ENCODE measurements around the gene ABAT.

The ABAT gene

DNA sequence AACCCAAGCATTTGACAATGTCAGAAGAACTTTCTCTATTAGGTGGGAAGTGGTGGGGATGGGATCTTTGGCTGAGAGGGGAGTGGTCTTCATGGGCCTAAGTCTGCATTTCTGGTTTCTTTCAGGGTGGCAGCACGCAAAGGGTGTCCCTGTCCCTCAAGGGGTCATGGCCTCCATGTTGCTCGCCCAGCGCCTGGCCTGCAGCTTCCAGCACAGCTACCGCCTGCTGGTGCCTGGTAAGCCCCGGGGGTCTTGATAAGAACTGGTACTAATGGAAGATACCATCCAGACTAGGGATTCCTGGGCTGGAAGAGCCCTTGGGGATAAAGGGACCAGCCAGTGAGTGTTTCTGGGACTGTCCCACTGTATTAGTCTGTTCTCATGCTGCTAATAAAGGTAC is 61.2 kb downstream of the ABAT start:
- in situ Hi-C loops (cut with HindIII; ENCODE audit: low pct_ligation_motif_present, low sequenced_read_pairs), result no loop called here
- Histone ChIP-seq H3K27me3 (replicated peaks) (no peaks in the 10 kb centered on the region), H3K27ac (no peak overlapping the region), H3K36me3 (replicated peaks) (no peaks in the 10 kb centered on the region), H3K4me3 (ENCODE audit: low read depth, low read length) (no peak overlapping the region)
- TF ChIP-seq, protein P1, sequence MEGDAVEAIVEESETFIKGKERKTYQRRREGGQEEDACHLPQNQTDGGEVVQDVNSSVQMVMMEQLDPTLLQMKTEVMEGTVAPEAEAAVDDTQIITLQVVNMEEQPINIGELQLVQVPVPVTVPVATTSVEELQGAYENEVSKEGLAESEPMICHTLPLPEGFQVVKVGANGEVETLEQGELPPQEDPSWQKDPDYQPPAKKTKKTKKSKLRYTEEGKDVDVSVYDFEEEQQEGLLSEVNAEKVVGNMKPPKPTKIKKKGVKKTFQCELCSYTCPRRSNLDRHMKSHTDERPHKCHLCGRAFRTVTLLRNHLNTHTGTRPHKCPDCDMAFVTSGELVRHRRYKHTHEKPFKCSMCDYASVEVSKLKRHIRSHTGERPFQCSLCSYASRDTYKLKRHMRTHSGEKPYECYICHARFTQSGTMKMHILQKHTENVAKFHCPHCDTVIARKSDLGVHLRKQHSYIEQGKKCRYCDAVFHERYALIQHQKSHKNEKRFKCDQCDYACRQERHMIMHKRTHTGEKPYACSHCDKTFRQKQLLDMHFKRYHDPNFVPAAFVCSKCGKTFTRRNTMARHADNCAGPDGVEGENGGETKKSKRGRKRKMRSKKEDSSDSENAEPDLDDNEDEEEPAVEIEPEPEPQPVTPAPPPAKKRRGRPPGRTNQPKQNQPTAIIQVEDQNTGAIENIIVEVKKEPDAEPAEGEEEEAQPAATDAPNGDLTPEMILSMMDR (IDR thresholded peaks at IDR 0.05; ENCODE audit: low read depth, low read length, missing control alignments), result no peak
- no peak for DNase-seq

- no peak overlapping the region for H3K27ac ChIP-seq
- no peak for DNase-seq
- in situ Hi-C loops (cut with HindIII; ENCODE audit: low pct_ligation_motif_present, low sequenced_read_pairs), result no loop called here
- H3K27me3 ChIP-seq (replicated peaks), result no peaks in the 10 kb centered on the region
- no peaks in the 10 kb centered on the region for H3K36me3 ChIP-seq (replicated peaks)
- H3K4me3 ChIP-seq (ENCODE audit: low read depth, low read length), result no peak overlapping the region
- TF ChIP-seq, protein P1 (IDR thresholded peaks at IDR 0.05; ENCODE audit: low read depth, low read length, missing control alignments), result no peak
Observed at GRCh38 chr16:8736123-8736668, 61.8 kb downstream of the ABAT start.

- DNase-seq, result no peak
- Histone ChIP-seq H3K4me3 (ENCODE audit: low read depth, low read length) (no peak overlapping the region), H3K36me3 (replicated peaks) (no peaks in the 10 kb centered on the region), H3K27ac (no peak overlapping the region), H3K27me3 (replicated peaks) (no peaks in the 10 kb centered on the region)
- in situ Hi-C loops (cut with HindIII; ENCODE audit: low pct_ligation_motif_present, low sequenced_read_pairs), result no loop called here
- TF ChIP-seq, protein P1 (IDR thresholded peaks at IDR 0.05; ENCODE audit: low read depth, low read length, missing control alignments), result no peak
Observed at GRCh38 chr16:8739151-8739550, 64.7 kb downstream of the ABAT start.

GRCh38 chr16:8739989-8740704 is 65.7 kb downstream of the ABAT start:
- no peak overlapping the region for H3K27ac ChIP-seq
- H3K36me3 ChIP-seq (replicated peaks), result no peaks in the 10 kb centered on the region
- in situ Hi-C loops (cut with HindIII; ENCODE audit: low pct_ligation_motif_present, low sequenced_read_pairs), result no loop called here
- H3K4me3 ChIP-seq (ENCODE audit: low read depth, low read length), result no peak overlapping the region
- no peaks in the 10 kb centered on the region for H3K27me3 ChIP-seq (replicated peaks)
- TF ChIP-seq, protein P1 (IDR thresholded peaks at IDR 0.05; ENCODE audit: low read depth, low read length, missing control alignments), result no peak
- no peak for DNase-seq

GRCh38 chr16:8740775-8741355 is 66.4 kb downstream of the ABAT start:
- Histone ChIP-seq H3K36me3 (replicated peaks) (no peaks in the 10 kb centered on the region), H3K4me3 (ENCODE audit: low read depth, low read length) (no peak overlapping the region), H3K27me3 (replicated peaks) (no peaks in the 10 kb centered on the region), H3K27ac (no peak overlapping the region)
- no peak for DNase-seq
- in situ Hi-C loops (cut with HindIII; ENCODE audit: low pct_ligation_motif_present, low sequenced_read_pairs), result no loop called here
- TF ChIP-seq, protein P1 (IDR thresholded peaks at IDR 0.05; ENCODE audit: low read depth, low read length, missing control alignments), result no peak
